Fibroblast of skin of left biceps (primary cell): Measurements from ENCODE around the gene UBE3A.
A peak's percentile ranks its signal among the peaks of the same experiment; 100 is the strongest.
"Not testable (repeated sequence)": the region's sequence is repeated elsewhere in the genome, so short reads cannot be mapped to it uniquely, and the experiment has no call there.

Experiments used
- DNase-seq, 2 experiments: peaks; one replicate each; pipeline ENCODE4 v3.0.0-alpha.2; 2013; ENCODE audit warnings: low read depth in 2 of 2

The UBE3A gene

GRCh38 chr15:25437777-25438600 is 835 bp downstream of the UBE3A start:
- peak in 1 of 2 experiments; percentile 10 for DNase-seq

GRCh38 chr15:25436707-25437106 is 2.1 kb downstream of the UBE3A start:
- no peak for DNase-seq

- DNase-seq, result no peak
Observed at GRCh38 chr15:25435474-25436243, 3.2 kb downstream of the UBE3A start.

DNA sequence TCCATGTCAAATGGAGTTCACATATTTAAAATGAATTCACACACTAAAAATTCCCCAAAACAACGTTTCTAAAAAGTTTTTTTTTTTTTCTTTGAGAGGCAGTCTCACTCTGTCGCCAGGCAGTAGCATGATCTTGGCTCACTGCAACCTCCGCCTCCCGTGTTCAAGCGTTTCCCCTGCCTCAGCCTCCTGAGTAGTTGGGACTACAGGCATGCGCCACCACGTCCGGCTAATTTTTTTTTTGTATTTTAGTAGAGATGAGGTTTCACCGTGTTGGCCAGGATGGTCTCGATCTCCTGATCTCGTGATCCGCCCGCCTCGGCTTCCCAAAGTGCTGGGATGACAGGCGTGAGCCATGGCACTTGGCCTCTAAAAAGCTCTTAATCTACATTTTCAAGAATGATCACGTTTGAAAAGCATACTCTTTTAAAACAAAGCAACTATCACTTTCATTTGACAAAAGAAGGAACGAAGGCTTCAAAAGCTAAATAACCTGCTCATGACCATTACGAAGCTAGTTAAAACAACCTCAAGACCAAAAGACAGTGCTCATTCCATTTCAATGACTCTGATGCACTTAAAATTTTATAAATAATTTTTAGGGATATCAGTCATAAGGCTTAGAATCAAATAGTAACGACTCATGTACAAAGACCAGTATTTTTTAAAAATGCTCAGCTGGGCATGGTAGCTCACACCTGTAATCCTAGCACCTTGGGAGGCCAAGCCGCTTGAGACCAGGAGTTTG is 5.5 kb downstream of the UBE3A start:
- no peak for DNase-seq

GRCh38 chr15:25431836-25432561 is 6.8 kb downstream of the UBE3A start:
- DNase-seq, result no peak

- no peak for DNase-seq
Observed at GRCh38 chr15:25427861-25428260, 11.0 kb downstream of the UBE3A start.

DNA sequence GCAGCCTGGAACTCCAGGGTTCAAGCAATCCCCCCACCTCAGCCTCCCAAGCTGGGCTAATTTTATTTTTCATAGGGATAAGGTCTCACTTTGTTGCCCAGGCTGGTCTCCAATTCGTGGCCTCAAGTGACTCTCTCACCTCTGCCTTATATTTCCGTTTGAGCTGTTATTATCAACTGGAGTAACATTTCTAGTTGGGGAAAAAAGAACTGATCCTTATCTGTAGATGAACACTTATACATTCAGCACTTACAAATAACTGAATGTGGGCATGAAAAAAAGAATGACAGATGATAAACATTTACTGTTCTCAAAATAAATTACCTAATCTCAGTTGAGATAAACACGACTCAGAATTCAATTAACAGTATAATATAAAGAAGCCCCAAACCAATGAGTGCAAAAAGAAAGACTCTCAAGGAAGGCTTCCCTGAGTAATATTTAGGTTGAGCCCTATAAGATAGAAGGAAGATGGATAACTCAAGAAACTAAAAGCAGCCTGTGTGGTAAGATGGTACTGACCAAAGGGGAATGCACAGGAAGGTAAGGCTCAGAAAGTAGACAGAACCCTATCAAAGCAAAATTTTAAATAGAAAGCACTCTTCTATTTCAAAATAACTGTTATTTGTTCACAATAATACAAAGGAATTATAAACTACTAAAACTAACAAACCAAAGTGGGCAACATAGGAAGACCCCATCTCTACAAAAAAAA is 11.8 kb downstream of the UBE3A start:
- DNase-seq, result no peak

DNA sequence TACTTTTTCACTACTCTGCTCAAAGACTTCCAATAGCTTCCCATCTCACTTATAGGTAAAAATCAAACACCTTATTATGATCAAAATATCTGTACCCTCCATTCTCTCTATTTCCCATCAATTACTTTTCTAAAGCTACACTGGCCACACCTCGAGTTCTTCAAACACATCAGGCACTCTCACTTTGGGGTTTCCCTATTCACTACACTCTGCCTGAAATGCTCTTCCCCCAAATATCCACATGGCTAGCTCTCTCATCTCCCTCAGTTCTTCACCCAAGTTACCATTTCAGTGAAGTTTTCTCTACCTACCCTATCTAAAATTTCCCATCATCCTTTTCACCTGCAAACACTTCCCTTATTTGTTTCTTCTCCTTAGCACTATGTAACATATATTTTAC is 14.8 kb downstream of the UBE3A start:
- no peak for DNase-seq

GRCh38 chr15:25422021-25422420 is 16.8 kb downstream of the UBE3A start:
- DNase-seq, result no peak

GRCh38 chr15:25418202-25418601 is 20.6 kb downstream of the UBE3A start:
- no peak for DNase-seq

GRCh38 chr15:25417604-25418003 is 21.2 kb downstream of the UBE3A start:
- no peak for DNase-seq

DNA sequence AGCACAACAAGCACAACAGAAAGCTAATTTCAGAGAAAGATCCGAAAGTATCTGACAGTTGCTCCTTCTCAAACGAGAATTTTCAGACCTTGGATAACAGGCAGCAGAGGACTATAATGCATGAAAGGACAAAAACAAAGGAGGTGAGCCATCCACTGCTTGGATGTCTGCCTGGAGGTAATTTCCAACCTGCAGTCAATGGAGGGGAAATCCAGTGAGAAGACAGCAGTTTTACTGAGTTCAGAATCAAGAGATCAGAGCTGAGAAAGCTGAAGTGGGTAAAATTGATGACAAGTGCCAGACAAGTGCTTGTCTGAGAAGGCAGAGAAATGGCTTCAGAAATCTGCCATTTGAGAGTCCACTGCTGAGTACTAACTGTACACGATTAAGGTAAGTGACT is 22.1 kb downstream of the UBE3A start:
- DNase-seq, result no peak

- DNase-seq, result no peak
Observed at GRCh38 chr15:25415707-25416106, 23.1 kb downstream of the UBE3A start.

DNA sequence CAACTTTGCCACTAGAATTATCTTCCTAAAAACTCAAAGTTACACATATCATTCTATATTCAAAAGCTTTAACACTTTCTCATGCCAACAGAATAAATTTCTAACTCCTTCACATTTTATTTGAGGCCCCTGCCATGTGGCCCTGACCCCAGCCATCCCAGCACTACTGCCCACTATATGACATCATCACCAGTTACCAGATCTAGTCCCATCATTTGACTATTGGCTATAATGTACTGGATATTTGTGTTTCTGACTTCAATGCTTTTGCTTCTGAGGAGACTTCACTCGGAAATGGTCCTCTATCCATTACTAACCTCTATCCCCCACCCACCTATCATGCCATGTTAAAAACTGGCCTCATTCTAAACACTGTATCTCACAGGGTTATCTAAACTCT is 23.6 kb downstream of the UBE3A start:
- DNase-seq, result no peak

GRCh38 chr15:25410649-25411048 is 28.2 kb downstream of the UBE3A start:
- peak; percentile 5 to 6 for DNase-seq

DNA sequence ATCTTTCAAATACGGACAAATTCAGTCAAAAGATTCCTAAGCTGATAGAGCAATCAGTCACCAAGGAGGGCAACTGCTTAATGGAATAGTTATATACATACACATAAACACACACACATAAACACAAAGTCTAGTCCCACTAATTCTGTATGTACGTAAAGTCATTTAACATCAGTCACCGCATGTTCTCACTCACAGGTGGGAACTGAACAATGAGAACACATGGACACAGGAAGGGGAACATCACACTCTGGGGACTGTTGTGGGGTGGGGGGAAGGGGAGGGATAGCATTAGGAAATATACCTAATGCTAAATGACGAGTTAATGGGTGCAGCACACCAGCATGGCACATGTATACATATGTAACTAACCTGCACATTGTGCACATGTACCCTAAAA is 29.1 kb downstream of the UBE3A start:
- DNase-seq, result not testable (repeated sequence)

GRCh38 chr15:25408929-25409328 is 29.9 kb downstream of the UBE3A start:
- no peak for DNase-seq

DNA sequence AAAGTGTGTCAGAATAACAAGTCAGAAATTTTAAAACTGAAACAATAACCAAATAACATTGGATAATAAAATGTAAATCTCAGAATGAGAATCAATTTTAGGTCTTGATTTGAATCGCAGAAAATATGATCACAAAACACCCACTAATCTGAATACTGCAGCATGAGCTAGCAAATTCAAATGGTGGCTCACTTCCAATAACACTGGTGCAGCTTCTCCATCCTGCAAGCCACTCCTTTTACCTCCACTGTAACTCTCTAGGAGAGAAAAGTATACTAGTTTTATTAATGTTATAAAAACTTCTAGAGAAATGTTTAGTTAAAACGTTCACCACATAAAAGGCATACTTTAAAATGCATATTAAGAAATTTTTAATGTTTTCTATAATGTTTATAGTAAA is 30.4 kb downstream of the UBE3A start:
- DNase-seq, result no peak

DNA sequence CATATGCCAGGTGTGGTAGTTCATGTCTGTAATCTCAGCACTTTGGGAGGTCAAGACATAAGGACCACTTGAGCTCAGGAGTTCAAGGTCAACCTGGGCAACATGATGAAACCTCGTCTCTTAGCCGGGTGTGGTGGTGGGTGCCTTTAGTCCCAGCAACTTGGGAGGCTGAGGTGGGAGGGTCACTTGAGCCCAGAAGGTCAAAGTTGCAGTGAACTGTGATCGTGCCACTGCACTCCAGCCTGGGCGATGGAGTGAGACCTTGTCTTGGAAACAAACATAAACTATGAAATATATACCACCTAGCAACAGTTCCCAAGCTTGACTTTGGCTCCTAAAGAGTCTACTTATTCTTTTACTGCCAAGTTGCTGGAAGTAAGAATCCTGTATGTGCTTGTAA is 30.9 kb downstream of the UBE3A start:
- DNase-seq, result no peak

GRCh38 chr15:25406846-25407245 is 32.0 kb downstream of the UBE3A start:
- DNase-seq, result no peak

- DNase-seq, result no peak
Observed at GRCh38 chr15:25406261-25406660, 32.6 kb downstream of the UBE3A start.
